HG03469 (cell line): ENCODE data around the gene ANXA4.
"Not testable (repeated sequence)": the region's sequence is repeated elsewhere in the genome, so short reads cannot be mapped to it uniquely, and the experiment has no call there.

Experiments
- ATAC-seq: cut with Tn5 transposase; IDR thresholded peaks from one replicate; pipeline ENCODE4 v1.9.1; 2021; ENCODE audit warnings: mild to moderate bottlenecking, moderate library complexity, moderate number of reproducible peaks; ENCODE audit not compliant: unreplicated experiment

ANXA4 gene

DNA sequence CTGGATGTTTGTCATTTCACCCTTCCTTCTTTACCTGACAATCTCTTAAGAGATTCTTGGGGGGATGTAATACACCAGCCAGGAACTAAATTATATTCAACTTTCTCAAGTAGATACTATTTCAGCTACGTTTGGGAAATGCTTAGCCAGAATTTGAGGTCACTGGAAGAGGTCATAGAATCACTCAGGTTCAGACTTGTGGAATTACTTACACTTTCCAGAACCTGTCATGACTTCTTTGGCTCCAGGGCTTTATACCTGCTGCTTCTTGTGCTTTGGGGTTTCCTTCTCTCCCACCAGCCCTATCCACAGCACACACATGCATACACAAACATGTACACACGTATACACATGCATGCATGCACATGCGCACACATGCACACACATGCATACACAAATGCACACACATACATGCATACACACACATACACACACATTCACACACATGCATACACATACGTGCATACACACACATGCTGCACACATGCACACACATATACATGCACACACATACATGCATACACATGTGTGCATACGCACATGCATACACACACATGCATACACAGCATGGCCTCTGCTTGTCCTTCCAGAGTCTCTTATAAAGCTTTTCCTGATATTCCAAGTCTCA, 23.5 kb upstream of the ANXA4 start:
- no peak for ATAC-seq

DNA sequence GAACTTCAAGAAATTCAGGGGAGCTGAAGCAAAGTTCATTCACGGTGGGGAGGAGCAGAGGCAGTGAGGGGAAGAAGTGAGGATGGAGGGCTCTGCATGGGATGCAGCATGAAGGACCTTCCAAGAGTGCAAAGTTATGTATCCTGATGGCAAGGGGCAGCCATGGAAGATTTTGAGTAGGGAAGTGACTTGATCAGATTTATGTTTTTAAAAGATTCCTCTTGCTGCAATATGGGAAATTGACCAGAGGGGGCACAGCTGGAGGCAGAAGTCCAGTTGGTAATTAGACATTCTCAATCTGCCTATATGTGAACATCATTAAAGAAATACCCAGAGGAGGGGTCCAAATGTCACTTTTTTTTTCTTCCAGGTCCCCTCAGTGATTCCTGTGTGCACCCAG, 21.5 kb upstream of the ANXA4 start:
- ATAC-seq: no peak

- no peak for ATAC-seq
These were observed 20.9 kb upstream of the ANXA4 start for GRCh38 chr2:69721022-69721421.

DNA sequence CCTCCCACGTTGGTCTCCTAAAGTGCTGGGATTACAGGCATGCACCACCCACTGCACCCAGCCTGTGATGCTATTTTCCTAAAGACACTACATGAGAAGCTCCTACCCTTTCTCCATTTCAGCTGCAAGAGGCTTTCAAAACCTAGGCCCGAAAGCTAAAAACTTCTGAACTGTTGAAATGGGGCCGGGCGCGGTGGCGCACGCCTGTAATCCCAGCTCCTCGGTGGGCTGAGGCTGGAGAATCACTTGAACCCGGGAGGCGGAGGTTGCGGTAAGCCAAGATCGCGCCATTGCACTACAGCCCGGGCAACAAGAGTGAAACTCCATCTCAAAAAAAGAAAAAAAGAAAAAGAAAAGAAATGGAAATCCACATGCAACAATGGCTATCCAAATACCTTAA, 18.1 kb upstream of the ANXA4 start:
- no peak for ATAC-seq

GRCh38 chr2:69724540-69725159, 17.3 kb upstream of the ANXA4 start:
- no peak for ATAC-seq

GRCh38 chr2:69725706-69726360, 16.1 kb upstream of the ANXA4 start:
- no peak for ATAC-seq

GRCh38 chr2:69729266-69729665, 12.7 kb upstream of the ANXA4 start:
- ATAC-seq: no peak

DNA sequence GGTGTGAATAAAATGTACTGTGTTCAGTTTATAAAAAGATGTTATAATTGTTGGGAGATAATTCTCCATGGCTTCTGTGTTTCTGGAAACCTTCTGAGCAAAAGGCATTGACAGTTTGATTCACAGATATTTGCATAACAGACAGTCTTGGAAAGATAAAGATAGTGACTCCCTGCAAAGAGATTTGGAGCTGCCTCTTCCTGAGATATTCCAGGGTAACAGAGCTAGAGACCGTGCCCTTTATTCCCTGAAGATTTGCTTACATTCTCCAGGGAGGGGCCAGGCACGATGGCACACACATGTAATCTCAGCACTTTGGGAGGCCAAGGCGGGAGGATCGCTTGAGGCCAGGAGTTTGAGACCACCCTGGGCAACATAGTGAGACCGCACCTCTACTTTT, 12.2 kb upstream of the ANXA4 start:
- ATAC-seq: no peak

DNA sequence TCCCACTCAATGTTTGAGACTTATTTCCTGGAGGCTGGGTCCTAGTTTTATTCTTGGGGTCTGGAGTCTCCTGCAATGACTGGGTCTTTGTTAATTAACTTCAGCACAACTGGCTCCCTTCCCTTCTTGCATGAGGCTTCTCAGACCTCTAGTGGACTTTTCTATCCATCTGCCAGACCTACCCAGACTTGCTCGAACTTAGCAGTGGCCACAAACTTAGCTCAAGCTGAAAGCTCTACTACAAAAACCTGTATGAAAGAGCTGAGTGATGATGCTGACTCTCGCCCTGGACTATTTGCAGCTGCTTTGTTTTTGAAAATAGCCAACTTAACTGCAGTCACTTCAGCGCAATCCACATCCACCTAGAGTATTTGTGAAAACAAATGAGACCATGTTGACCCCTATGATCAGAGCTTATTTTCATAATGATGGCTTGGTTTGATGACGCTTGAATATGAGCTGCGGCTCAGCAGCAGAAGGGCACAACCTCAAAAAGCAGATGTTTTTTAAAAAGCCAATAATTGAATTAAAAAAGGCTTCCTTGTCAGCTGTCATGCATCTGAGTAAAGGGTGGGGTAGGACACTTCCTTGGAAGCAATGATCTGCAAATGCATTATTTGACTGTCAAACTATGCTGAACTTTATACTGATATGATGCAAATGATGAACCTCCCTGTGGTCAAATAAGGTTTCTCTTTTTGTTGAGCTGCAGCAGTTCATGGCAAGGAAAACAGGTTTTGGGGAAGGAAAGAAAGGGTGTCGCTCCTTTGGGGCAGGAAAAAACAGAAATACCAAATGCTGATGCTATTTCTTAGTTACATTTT, 10.6 kb upstream of the ANXA4 start:
- no peak for ATAC-seq

- no peak for ATAC-seq
These were observed 8.4 kb upstream of the ANXA4 start for GRCh38 chr2:69733342-69734034.

- ATAC-seq: no peak
These were observed 7.8 kb upstream of the ANXA4 start for GRCh38 chr2:69734035-69734611.

DNA sequence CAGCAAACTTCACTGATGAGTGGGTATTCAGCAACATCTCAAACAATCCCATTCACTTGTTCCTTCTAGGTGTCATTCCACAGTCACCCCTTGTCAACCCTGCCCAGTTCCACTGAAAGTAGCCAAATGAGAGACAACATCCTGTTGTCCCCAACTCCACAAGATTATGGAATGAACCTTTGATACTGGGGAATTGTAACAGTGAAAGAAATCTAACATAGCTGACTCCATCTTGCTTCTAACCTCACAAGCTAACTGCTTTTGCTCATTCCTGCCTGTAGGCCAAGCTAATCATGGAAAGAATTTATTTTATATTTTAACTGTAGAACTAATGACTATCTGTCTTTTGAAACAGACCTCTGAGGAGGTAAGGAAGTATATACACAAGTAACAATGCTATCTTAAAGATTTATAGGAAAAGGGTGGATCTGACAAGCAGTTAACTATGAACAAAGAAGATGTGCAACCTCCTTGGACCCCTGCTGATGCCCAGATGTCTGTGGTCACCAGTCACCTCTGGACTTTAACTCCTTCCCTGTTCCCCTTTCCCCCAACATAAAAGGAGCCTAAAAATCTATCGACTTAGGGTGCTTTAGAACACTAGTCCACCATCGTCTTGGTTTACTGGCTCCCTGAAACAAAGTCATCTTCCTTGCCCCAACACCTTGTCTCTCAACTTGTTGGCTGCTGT, 6.9 kb upstream of the ANXA4 start:
- ATAC-seq: no peak

GRCh38 chr2:69735686-69736085, 6.2 kb upstream of the ANXA4 start:
- no peak for ATAC-seq

DNA sequence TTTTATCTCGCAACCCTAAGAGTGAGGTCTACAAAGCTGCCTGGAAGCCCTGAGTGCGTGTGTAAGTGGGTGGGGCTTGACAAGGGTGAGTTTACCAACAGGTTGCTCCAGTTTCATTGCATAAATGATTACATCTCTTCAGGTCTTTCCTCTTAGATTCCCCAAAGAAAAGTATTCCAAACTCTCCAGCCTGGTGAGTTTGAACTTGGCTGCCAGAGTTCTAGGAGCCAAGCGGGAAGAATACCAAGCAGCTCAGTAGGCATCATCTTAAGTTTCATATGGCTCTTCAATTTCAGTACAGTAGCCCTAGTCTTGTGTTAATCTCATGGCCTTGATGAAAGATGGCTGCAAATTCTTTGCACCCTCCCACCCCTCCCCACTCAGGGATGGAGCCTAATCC, 3.8 kb upstream of the ANXA4 start:
- ATAC-seq: not testable (repeated sequence)

DNA sequence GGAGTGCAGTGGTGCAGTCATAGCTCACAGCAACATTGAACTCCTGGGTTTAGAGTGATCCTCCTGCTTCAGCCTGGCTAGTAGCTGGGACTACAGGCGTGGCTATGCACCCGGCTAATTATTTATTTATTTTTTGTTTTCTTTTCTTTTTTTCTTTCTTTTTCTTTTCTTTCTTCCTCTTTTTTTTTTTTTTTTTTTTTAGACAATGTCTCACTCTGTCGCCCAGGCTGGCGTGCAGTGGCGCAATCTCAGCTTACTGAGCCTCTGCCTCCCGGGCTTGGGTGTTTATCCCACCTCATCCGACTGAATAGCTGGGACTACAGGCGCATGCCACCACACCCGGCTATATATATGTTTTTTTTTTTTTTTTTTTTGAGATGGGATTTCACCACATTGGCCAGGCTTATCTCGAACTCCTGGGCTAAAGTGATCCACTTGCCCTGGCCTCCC, 1.4 kb upstream of the ANXA4 start:
- no peak for ATAC-seq

DNA sequence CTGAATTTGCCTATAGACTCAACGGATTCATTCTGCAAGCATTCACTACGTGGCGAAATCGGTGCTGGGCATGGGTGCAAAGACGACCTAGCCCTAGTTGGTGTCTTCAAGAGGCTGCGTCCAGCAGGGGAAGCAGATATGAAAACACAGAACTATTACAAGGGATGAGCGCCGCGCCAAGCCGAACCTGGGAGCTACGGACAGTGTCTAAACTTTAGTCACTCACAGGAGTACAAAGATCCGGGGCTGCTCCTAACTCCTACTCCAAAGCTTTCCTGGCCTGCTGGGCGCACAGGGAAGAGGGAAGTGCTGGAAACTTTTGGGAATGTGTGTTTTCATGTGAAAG, 732 bp upstream of the ANXA4 start:
- no peak for ATAC-seq

DNA sequence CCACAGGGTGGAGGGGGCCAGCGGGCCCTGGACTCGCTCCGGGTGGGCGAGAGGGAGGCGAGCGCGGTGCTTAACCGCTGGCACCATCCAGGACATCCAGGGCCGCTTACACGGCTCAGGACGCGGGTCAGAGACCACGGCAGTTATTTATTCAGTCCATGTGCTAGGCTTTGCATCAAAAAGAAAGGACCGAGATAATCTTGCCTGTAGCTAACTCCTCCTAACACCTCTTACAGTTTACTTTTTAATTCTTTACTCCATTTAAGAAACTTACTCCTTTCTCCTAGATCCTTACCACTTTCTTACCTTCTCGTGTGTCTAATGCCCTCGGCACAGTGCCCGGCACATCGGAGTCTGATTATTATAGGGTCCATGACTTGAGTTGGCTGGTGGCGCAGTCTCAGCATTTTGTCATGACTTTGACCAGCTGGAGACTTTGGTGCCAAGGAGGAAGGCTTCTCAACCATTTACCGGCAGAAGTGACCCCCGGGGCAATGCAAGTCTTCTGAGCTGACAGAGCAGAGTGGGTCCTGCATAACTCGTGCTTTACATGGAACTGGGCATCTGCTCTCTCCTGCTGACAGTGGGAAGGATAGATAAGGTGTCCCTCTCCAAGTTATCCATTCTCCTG, 503 bp downstream of the ANXA4 start:
- peak; percentile 24 for ATAC-seq

- ATAC-seq: no peak
These were observed 1.9 kb downstream of the ANXA4 start for GRCh38 chr2:69743847-69744264.

- ATAC-seq: no peak
These were observed 2.5 kb downstream of the ANXA4 start for GRCh38 chr2:69744456-69744855.

GRCh38 chr2:69745035-69745434, 3.1 kb downstream of the ANXA4 start:
- ATAC-seq: no peak
